D721Med (cell line): ENCODE results near the gene TAF1B.

Source experiments
- DNase-seq: peaks from one replicate; pipeline ENCODE4 v3.0.0; 2011; ENCODE audit warnings: low spot score; ENCODE audit not compliant: insufficient read length
- FAIRE-seq: peaks from 2 replicates; lab custom pipeline; 2011; peaks lifted over from hg19 to GRCh38; lab: Jason Lieb, UNC
- CTCF ChIP-seq: IDR thresholded peaks from 2 replicates; pipeline ENCODE4 v1.5.1; 2012; ENCODE audit warnings: mild to moderate bottlenecking, control low read depth; ENCODE audit not compliant: insufficient read depth; ENCODE audit errors: missing control alignments

TAF1B gene

GRCh38 chr2:9867881-9868280 is 24.6 kb downstream of the TAF1B start:
- DNase-seq (no peak), FAIRE-seq (no peak)
- TF ChIP-seq CTCF: no peak

- no peak for FAIRE-seq
- no peak for DNase-seq
These were observed 30.1 kb downstream of the TAF1B start for GRCh38 chr2:9873337-9873736.

GRCh38 chr2:9877026-9877425 is 33.8 kb downstream of the TAF1B start:
- TF ChIP-seq CTCF: no peak
- FAIRE-seq: no peak
- DNase-seq: no peak

More at GRCh38 chr2:9873337-9873736, 30.1 kb downstream of the TAF1B start:
- no peak for TF ChIP-seq CTCF

- DNase-seq (no peak), FAIRE-seq (no peak)
- TF ChIP-seq CTCF: no peak
These were observed 34.5 kb downstream of the TAF1B start for GRCh38 chr2:9877726-9878125.

- TF ChIP-seq CTCF: no peak
- FAIRE-seq (no peak), DNase-seq (no peak)
These were observed 36.4 kb downstream of the TAF1B start for GRCh38 chr2:9879455-9880194.

- no peak for FAIRE-seq
- TF ChIP-seq CTCF: no peak
These were observed 40.6 kb downstream of the TAF1B start for GRCh38 chr2:9883897-9884296.

GRCh38 chr2:9884436-9884835 is 41.2 kb downstream of the TAF1B start:
- DNase-seq: no peak
- TF ChIP-seq CTCF: no peak
- no peak for FAIRE-seq

More at GRCh38 chr2:9883897-9884296, 40.6 kb downstream of the TAF1B start:
- DNase-seq: no peak
